Body of pancreas (tissue), 4 donors: ENCODE measurements around the gene SAA4.

Experiments used
- POLR2A ChIP-seq, 3 donors: fragments of 450-650 bp; IDR thresholded peaks; one replicate each; pipeline ENCODE4 v1.6.1; 2016; ENCODE audit warnings: antibody characterized with exemption in 3 of 3, mild to moderate bottlenecking in 2 of 3
- TF ChIP-seq, protein P1 (sequence below), 7 experiments: fragments of 450-650 bp in 4 of 7; fragments of 200-600 bp in 3 of 7; sonication (generic) in 3 of 7; IDR thresholded peaks; one replicate each; pipeline ENCODE4 v1.5.1; 2016 to 2019; ENCODE audit warnings: antibody characterized with exemption in 7 of 7

- TF ChIP-seq, protein P1, sequence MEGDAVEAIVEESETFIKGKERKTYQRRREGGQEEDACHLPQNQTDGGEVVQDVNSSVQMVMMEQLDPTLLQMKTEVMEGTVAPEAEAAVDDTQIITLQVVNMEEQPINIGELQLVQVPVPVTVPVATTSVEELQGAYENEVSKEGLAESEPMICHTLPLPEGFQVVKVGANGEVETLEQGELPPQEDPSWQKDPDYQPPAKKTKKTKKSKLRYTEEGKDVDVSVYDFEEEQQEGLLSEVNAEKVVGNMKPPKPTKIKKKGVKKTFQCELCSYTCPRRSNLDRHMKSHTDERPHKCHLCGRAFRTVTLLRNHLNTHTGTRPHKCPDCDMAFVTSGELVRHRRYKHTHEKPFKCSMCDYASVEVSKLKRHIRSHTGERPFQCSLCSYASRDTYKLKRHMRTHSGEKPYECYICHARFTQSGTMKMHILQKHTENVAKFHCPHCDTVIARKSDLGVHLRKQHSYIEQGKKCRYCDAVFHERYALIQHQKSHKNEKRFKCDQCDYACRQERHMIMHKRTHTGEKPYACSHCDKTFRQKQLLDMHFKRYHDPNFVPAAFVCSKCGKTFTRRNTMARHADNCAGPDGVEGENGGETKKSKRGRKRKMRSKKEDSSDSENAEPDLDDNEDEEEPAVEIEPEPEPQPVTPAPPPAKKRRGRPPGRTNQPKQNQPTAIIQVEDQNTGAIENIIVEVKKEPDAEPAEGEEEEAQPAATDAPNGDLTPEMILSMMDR (IDR thresholded peaks at IDR 0.05) = no peak
- no peak for TF ChIP-seq POLR2A (IDR thresholded peaks at IDR 0.05)
Measured at GRCh38 chr11:18277565-18278271, 41.1 kb upstream of the SAA4 start.
